Measurements from ENCODE around the gene IQSEC3. TPM values are rescaled to one million over a fixed set of nuclear protein-coding genes. Genes with fewer than 3 reads are reported as not detected.
A peak's percentile ranks its signal among the peaks of the same experiment; 100 is the strongest.
"Not testable (repeated sequence)": the region's sequence is repeated elsewhere in the genome, so short reads cannot be mapped to it uniquely, and the experiment has no call there.

The IQSEC3 gene
- total and polyA plus RNA-seq, 2 of the 13 experiments (the other 11 are each of a cell fraction or from before 2014, with no cell fraction given): not detected

GRCh38 chr12:70541-70940 is 4.0 kb downstream of the IQSEC3 start:
- H3K9me3 ChIP-seq (ENCODE audit: low read length); H3K4me1 ChIP-seq (ENCODE audit: insufficient read depth, low read length); DNase-seq (ENCODE audit: low spot score); H3K27me3 ChIP-seq (ENCODE audit: control insufficient read depth in 1 of 2, insufficient read depth in 2 of 2, low read length in 2 of 2); ATAC-seq; H2AFZ ChIP-seq (ENCODE audit: low read length); in situ Hi-C loops (cut with HindIII; ENCODE audit: extremely low pct_ligation_motif_present, low pct_unique_long_range_greater_than_20kb); H3K4me2 ChIP-seq (ENCODE audit: low read depth, low read length); CTCF ChIA-PET (ENCODE audit: low intra/inter-chr PET ratio, low total read pairs); intact Hi-C loops (cut with micrococcal nuclease; ENCODE audit: unreplicated experiment); H3K4me3 ChIP-seq (replicated peaks in 1 of 3; ENCODE audit: insufficient read depth in 1 of 3, low read depth in 2 of 3, low read length in 3 of 3); BruUV-seq (replicated peaks); H3K9ac ChIP-seq (ENCODE audit: insufficient read depth, low read depth, low read length); H3K79me2 ChIP-seq (ENCODE audit: insufficient read depth, low read length); FAIRE-seq; POLR2A ChIA-PET; H3K27ac ChIP-seq (ENCODE audit: extremely low read length, insufficient read depth, low read length); H3K36me3 ChIP-seq (replicated peaks in 1 of 2; ENCODE audit: control insufficient read depth in 1 of 2, insufficient read depth in 2 of 2, low read length in 2 of 2); H4K20me1 ChIP-seq (ENCODE audit: insufficient read depth, low read length): not testable (repeated sequence)
- 3% methylated on average over 2 of the region's 2 CpGs for WGBS (ENCODE audit: low lambda C conversion rate)

GRCh38 chr12:72018-72417 is 5.5 kb downstream of the IQSEC3 start:
- H2AFZ ChIP-seq (ENCODE audit: low read length); intact Hi-C loops (cut with micrococcal nuclease; ENCODE audit: unreplicated experiment); CTCF ChIA-PET (ENCODE audit: low intra/inter-chr PET ratio, low total read pairs); H3K9me3 ChIP-seq (ENCODE audit: low read length); BruUV-seq (replicated peaks); H3K27ac ChIP-seq (ENCODE audit: extremely low read length, insufficient read depth, low read length); H3K9ac ChIP-seq (ENCODE audit: insufficient read depth, low read depth, low read length); in situ Hi-C loops (cut with HindIII; ENCODE audit: extremely low pct_ligation_motif_present, low pct_unique_long_range_greater_than_20kb); H3K4me3 ChIP-seq (replicated peaks in 1 of 3; ENCODE audit: insufficient read depth in 1 of 3, low read depth in 2 of 3, low read length in 3 of 3); H3K36me3 ChIP-seq (replicated peaks in 1 of 2; ENCODE audit: control insufficient read depth in 1 of 2, insufficient read depth in 2 of 2, low read length in 2 of 2); FAIRE-seq; H3K4me2 ChIP-seq (ENCODE audit: low read depth, low read length); ATAC-seq; POLR2A ChIA-PET; H3K4me1 ChIP-seq (ENCODE audit: insufficient read depth, low read length); H4K20me1 ChIP-seq (ENCODE audit: insufficient read depth, low read length); H3K79me2 ChIP-seq (ENCODE audit: insufficient read depth, low read length); DNase-seq (ENCODE audit: low spot score): not testable (repeated sequence)
- 13% methylated on average over 4 of the region's 4 CpGs for WGBS (ENCODE audit: low lambda C conversion rate)
- peak; percentile 82 for TF ChIP-seq MAFF (IDR thresholded peaks at IDR 0.05; ENCODE audit: low read depth, low read length)
- peak; percentile 86 to 91 for TF ChIP-seq MAFK (conservative IDR thresholded peaks at IDR 0.05 in 1 of 2, IDR thresholded peaks at IDR 0.05 in 1 of 2; ENCODE audit: low read length in 2 of 2)
- H3K27me3 ChIP-seq (ENCODE audit: control insufficient read depth in 1 of 2, insufficient read depth in 2 of 2, low read length in 2 of 2): peaks cover 0 to 11% of the 10 kb centered on the region in 2 experiments; a peak in 2 of 5 replicates

- H4K20me1 ChIP-seq (ENCODE audit: insufficient read depth, low read length); H3K4me2 ChIP-seq (ENCODE audit: low read depth, low read length); H3K9ac ChIP-seq (ENCODE audit: insufficient read depth, low read depth, low read length); H3K4me3 ChIP-seq (replicated peaks in 1 of 3; ENCODE audit: insufficient read depth in 1 of 3, low read depth in 2 of 3, low read length in 3 of 3); H2AFZ ChIP-seq (ENCODE audit: low read length); H3K36me3 ChIP-seq (replicated peaks in 1 of 2; ENCODE audit: control insufficient read depth in 1 of 2, insufficient read depth in 2 of 2, low read length in 2 of 2); ATAC-seq; H3K4me1 ChIP-seq (ENCODE audit: insufficient read depth, low read length); POLR2A ChIA-PET; DNase-seq (ENCODE audit: low spot score); in situ Hi-C loops (cut with HindIII; ENCODE audit: extremely low pct_ligation_motif_present, low pct_unique_long_range_greater_than_20kb); BruUV-seq (replicated peaks); H3K79me2 ChIP-seq (ENCODE audit: insufficient read depth, low read length); H3K9me3 ChIP-seq (ENCODE audit: low read length); CTCF ChIA-PET (ENCODE audit: low intra/inter-chr PET ratio, low total read pairs); FAIRE-seq; H3K27ac ChIP-seq (ENCODE audit: extremely low read length, insufficient read depth, low read length); intact Hi-C loops (cut with micrococcal nuclease; ENCODE audit: unreplicated experiment): not testable (repeated sequence)
- H3K27me3 ChIP-seq (ENCODE audit: control insufficient read depth in 1 of 2, insufficient read depth in 2 of 2, low read length in 2 of 2): peaks cover 0 to 19% of the 10 kb centered on the region in 2 experiments; a peak in 2 of 5 replicates
- 9% methylated on average over 8 of the region's 8 CpGs for WGBS (ENCODE audit: low lambda C conversion rate)
Observed at GRCh38 chr12:74420-75190, 8.0 kb downstream of the IQSEC3 start.

- H3K4me3 ChIP-seq (replicated peaks in 1 of 3; ENCODE audit: insufficient read depth in 1 of 3, low read depth in 2 of 3, low read length in 3 of 3); H3K9me3 ChIP-seq (ENCODE audit: low read length); H2AFZ ChIP-seq (ENCODE audit: low read length); in situ Hi-C loops (cut with HindIII; ENCODE audit: extremely low pct_ligation_motif_present, low pct_unique_long_range_greater_than_20kb); intact Hi-C loops (cut with micrococcal nuclease; ENCODE audit: unreplicated experiment); POLR2A ChIA-PET; H4K20me1 ChIP-seq (ENCODE audit: insufficient read depth, low read length); H3K9ac ChIP-seq (ENCODE audit: insufficient read depth, low read depth, low read length); H3K27ac ChIP-seq (ENCODE audit: extremely low read length, insufficient read depth, low read length); DNase-seq (ENCODE audit: low spot score); H3K4me2 ChIP-seq (ENCODE audit: low read depth, low read length); ATAC-seq; FAIRE-seq; H3K4me1 ChIP-seq (ENCODE audit: insufficient read depth, low read length); BruUV-seq (replicated peaks); H3K79me2 ChIP-seq (ENCODE audit: insufficient read depth, low read length); CTCF ChIA-PET (ENCODE audit: low intra/inter-chr PET ratio, low total read pairs); H3K36me3 ChIP-seq (replicated peaks in 1 of 2; ENCODE audit: control insufficient read depth in 1 of 2, insufficient read depth in 2 of 2, low read length in 2 of 2): not testable (repeated sequence)
- H3K27me3 ChIP-seq (ENCODE audit: control insufficient read depth in 1 of 2, insufficient read depth in 2 of 2, low read length in 2 of 2): peaks cover 1 to 22% of the 10 kb centered on the region in 2 experiments; a peak in 2 of 5 replicates
- 35% methylated on average over 5 of the region's 5 CpGs for WGBS (ENCODE audit: low lambda C conversion rate)
Observed at GRCh38 chr12:75541-75940, 9.0 kb downstream of the IQSEC3 start.
